Measurements from ENCODE around the gene CACNA1D.

CACNA1D gene

DNA sequence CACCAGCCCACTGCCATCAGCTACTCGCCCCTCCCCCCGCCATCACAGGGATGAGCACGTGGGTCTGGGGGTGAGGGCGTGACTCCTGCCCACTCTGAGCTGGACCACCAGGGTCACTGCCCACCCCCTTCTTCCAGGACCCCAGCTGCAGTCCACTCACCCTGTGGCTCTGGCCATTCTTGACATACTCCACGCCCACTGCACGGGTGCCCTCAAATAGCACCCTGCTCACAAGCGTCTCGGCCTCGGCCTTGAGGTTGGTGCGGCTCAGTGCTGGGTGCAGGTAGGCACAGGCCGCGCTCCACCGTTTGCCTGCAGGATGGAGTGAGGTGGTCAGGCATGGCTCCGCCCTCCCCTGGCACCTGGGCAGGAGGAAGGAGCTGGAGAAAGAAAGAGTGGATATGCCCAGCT, 327.9 kb downstream of the CACNA1D start:
- TF ChIP-seq, protein P1, sequence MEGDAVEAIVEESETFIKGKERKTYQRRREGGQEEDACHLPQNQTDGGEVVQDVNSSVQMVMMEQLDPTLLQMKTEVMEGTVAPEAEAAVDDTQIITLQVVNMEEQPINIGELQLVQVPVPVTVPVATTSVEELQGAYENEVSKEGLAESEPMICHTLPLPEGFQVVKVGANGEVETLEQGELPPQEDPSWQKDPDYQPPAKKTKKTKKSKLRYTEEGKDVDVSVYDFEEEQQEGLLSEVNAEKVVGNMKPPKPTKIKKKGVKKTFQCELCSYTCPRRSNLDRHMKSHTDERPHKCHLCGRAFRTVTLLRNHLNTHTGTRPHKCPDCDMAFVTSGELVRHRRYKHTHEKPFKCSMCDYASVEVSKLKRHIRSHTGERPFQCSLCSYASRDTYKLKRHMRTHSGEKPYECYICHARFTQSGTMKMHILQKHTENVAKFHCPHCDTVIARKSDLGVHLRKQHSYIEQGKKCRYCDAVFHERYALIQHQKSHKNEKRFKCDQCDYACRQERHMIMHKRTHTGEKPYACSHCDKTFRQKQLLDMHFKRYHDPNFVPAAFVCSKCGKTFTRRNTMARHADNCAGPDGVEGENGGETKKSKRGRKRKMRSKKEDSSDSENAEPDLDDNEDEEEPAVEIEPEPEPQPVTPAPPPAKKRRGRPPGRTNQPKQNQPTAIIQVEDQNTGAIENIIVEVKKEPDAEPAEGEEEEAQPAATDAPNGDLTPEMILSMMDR (IDR thresholded peaks at IDR 0.05; ENCODE audit: low read depth, low read length): no peak
- no peak for DNase-seq (ENCODE audit: extremely low read depth, low read depth)

DNA sequence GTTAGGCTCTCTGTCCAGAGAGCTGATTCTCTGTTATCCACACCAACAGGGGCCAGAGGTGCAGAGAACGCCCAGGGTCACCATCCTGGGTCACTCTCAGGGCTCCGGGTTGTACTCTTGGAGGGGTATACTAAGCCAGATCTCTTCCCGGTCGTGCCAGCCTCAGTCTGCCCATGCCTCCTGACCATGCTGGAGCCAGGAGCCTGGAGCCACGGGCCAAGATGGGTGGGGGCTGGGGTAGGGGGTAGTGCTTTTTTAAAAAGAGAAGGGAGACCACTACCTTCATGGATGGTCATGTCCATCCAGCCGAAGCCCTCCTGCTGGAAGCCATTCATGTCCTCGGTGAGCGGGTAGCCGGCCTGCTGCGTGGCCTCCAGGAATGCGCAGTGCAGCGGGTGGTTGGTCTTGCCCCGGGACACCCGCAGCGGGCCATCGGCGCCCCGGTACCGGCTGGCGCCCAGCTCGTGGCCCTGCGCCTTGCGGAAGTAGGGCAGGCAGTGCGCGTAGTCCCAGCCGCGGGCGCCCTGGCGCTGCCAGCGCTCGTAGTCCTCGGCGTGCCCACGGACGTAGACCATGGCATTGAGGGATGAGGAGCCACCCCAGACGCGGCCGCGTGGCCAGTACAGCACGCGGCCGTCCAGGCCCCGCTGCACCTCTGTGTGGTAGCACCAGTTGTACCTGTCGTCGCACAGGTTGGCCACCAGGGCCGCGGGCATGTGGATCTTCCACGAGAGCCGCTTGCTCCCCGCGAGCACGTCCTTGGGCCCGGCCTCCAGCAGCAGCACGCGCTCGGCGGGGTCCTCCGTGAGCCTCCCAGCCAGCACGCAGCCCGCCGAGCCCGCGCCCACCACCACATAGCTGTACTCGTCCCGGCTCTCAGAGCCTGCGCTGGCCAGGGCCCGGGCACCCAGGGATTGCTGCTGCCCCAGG, 328.9 kb downstream of the CACNA1D start:
- DNase-seq (ENCODE audit: extremely low read depth, low read depth): no peak
- TF ChIP-seq, protein P1 (IDR thresholded peaks at IDR 0.05; ENCODE audit: low read depth, low read length): no peak

DNA sequence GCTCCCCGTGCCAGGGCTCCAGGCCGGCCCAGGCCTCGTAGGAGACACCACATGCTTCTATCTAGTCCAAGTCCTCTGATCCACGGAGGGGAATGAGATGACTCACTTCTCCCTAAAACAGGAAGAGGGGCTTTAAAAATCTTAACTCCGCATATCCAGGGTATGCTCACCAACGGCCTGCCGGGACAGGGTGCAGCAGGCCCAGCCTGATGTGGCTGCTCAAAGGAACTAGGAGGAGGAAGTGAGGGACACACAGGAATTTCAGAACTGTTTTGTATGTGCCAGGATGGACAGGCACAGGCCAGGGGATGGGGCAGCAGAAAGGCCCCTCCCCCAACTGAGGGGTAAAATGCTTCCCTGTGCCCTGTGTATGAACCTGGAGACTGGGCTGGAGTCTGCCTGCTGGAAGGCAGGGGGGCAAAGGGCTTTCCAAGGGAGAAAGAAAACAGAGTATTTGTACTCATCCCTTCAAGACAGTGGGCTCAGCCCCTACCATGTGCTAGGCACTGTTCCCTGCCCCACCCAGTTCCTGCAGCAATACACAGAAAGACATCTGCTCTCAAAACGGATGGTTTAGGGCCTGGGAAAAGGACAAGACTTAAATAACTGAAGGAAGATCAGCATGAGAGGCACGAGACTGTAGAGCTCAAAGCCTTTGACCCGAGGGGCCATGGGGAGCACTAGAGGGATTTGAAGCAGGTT, 329.7 kb downstream of the CACNA1D start:
- TF ChIP-seq, protein P1 (IDR thresholded peaks at IDR 0.05; ENCODE audit: low read depth, low read length): no peak
- no peak for DNase-seq (ENCODE audit: extremely low read depth, low read depth)

DNA sequence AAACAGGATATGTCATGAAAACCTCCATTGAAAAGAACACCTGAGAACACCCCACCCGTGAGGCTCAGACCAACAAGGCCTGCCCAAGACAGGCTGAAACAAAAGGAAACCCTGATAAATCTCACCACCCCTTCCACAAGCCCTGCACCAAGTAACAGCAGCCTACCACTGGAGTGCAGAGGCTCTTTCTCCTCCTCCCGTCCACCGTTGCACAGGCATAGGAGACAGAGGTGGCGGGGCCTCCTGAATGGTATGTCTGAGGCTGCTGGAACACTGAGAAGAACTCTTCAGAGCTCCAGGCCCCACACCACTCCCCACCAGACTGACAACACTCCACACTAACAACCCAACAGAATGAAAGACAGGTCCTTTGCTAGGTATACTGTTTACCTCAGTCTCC, 330.4 kb downstream of the CACNA1D start:
- no peak for DNase-seq (ENCODE audit: extremely low read depth, low read depth)
- TF ChIP-seq, protein P1 (IDR thresholded peaks at IDR 0.05; ENCODE audit: low read depth, low read length): no peak

DNA sequence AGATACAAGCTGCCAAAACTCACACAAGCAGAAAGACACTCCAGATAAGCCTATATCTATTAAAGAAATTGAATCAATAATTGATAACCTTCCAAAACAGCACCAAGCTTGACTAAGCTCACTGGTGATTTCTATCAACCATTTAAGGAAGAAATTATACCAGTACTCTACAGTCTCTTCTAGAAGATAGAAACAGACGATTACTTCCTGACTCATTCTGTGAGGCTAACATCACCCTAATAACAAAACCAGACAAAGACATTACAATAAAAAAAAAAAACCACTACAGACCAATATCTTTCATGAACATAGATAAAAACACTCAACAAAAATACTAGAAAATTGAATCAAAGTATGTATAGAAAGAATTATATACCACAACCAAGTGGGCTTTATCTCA, 331.6 kb downstream of the CACNA1D start:
- TF ChIP-seq, protein P1 (IDR thresholded peaks at IDR 0.05; ENCODE audit: low read depth, low read length): no peak
- no peak for DNase-seq (ENCODE audit: extremely low read depth, low read depth)

DNA sequence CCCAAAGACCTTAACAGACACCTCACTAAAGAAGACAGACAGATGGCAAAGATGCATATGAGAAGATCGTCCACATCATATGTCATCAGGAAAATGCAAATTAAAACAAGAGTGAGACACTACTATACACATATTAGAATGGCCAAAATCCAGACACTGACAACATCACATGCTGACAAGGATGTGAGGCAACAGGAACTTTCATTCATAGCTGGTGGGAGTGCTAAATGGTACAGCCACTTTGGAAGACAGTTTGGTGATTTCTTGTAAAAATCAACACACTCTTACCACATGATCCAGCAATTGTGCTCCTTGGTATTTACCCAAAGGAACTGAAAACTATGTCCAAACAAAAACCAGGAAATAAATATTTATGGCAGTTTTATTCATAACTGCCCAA, 334.2 kb downstream of the CACNA1D start:
- no peak for DNase-seq (ENCODE audit: extremely low read depth, low read depth)
- TF ChIP-seq, protein P1 (IDR thresholded peaks at IDR 0.05; ENCODE audit: low read depth, low read length): no peak

DNA sequence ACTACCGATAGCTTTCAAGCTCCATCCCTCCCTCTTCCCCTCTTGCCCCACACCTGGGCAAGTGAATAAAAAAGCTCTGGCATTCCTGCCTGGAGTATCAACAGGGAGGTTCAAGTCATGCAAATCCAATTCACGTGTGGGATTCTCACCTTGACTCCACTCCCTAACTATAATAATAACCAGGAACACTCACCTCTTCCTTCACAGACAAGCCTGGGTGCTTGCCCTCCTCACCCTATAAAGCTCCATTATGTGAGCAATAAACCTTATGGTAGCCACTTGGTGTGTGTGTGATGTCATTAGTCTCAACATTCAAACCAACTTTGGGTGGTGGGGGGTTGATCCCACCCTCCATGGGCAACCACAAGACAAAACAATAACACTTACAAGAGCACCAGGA, 335.2 kb downstream of the CACNA1D start:
- TF ChIP-seq, protein P1 (IDR thresholded peaks at IDR 0.05; ENCODE audit: low read depth, low read length): no peak
- DNase-seq (ENCODE audit: extremely low read depth, low read depth): no peak

Data from AG09319 (cell line).